Measurements from ENCODE around the gene MT1B.

MT1B gene

DNA sequence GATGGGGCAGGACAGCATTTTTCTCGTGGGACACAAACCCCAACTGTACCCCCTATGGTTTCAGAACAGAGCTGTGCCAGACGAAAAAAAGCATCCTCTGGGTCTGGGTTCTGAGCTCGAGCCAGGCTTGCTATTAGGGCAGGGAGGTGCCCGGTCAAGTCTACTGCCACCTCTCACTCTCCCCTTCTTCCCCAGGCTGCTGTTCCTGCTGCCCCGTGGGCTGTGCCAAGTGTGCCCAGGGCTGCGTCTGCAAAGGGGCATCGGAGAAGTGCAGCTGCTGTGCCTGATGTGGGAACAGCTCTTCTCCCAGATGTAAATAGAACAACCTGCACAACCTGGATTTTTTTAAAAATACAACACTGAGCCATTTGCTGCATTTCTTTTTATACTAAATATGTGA is 25.0 kb upstream of the MT1B start:
- TF ChIP-seq, protein P1, sequence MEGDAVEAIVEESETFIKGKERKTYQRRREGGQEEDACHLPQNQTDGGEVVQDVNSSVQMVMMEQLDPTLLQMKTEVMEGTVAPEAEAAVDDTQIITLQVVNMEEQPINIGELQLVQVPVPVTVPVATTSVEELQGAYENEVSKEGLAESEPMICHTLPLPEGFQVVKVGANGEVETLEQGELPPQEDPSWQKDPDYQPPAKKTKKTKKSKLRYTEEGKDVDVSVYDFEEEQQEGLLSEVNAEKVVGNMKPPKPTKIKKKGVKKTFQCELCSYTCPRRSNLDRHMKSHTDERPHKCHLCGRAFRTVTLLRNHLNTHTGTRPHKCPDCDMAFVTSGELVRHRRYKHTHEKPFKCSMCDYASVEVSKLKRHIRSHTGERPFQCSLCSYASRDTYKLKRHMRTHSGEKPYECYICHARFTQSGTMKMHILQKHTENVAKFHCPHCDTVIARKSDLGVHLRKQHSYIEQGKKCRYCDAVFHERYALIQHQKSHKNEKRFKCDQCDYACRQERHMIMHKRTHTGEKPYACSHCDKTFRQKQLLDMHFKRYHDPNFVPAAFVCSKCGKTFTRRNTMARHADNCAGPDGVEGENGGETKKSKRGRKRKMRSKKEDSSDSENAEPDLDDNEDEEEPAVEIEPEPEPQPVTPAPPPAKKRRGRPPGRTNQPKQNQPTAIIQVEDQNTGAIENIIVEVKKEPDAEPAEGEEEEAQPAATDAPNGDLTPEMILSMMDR (IDR thresholded peaks at IDR 0.05; ENCODE audit: borderline replicate concordance, extremely low read depth, low read length, poor library complexity, severe bottlenecking) = no peak
- TF ChIP-seq EZH2 (IDR thresholded peaks at IDR 0.05; ENCODE audit: borderline replicate concordance, low read depth, low read length, severe bottlenecking) = no peak
- H3K9ac ChIP-seq (ENCODE audit: low read depth, low read length) = no peak overlapping the region

DNA sequence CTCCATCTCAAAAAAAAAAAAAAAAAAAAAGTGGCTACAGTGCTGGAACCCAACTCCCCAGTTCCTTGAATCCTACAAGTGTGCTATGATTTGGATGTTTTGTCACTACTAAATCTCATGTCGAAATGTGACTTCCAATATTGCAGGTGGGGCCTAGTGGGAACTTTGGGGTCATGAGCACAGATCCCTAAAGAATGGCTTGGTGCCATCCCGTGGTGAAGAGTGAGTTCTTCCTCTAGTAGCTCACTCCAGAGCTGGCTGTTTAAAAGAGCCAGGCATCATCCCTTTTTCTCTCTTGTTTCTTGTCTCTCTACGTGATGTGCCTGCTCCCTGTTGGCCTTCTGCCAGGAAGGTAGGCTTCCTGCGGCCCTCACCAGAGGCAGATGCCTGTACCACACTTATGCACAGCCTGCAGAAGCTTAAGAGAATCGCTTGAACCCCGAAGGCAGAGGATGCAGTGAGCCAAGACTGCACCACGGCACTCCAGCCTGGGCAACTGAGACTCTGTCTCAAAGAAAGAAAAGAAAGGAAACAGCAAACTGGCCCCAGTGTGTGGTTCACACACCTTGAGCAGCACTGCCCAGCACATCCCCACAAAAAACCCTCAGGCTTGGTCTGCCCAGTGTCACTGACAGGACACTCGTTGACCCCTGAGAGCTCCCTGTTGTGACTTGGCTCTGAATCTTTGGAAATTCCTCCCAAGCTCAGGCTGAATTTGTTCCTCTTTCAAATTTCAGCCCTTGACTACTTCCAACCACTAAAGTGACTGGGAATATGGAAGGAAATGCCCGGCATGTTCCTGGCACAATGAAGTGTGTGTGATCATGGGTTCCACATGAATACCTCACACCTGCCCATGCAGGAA is 23.0 kb upstream of the MT1B start:
- Histone ChIP-seq H3K9me3 (ENCODE audit: insufficient read depth, low read length, severe bottlenecking) (no peaks in the 10 kb centered on the region), H3K27me3 (ENCODE audit: insufficient read depth, low read length, poor library complexity) (peaks cover 29% of the 10 kb centered on the region), H3K27ac (ENCODE audit: low read length) (no peak overlapping the region), H3K79me2 (ENCODE audit: insufficient read depth, low read length) (no peaks in the 10 kb centered on the region), H4K20me1 (ENCODE audit: insufficient read depth, low read length) (no peaks in the 10 kb centered on the region), H3K36me3 (ENCODE audit: insufficient read depth, low read length) (no peaks in the 10 kb centered on the region), H2AFZ (ENCODE audit: low read depth, low read length) (no peak overlapping the region), H3K9ac (ENCODE audit: low read depth, low read length) (no peak overlapping the region), H3K4me2 (ENCODE audit: insufficient read depth, low read length) (no peak overlapping the region), H3K4me1 (ENCODE audit: insufficient read depth, low read length) (no peaks in the 10 kb centered on the region), H3K4me3 (ENCODE audit: low read depth in 1 of 2, low read length in 2 of 2) (no peak overlapping the region)
- no peak for ATAC-seq (ENCODE audit: insufficient read depth, low read depth)
- TF ChIP-seq, protein P1 (IDR thresholded peaks at IDR 0.05; ENCODE audit: borderline replicate concordance, extremely low read depth, low read length, poor library complexity, severe bottlenecking) = no peak
- no peak for TF ChIP-seq EZH2 (IDR thresholded peaks at IDR 0.05; ENCODE audit: borderline replicate concordance, low read depth, low read length, severe bottlenecking)
- no peak for DNase-seq

More for the DNA sequence above, 25.0 kb upstream of the MT1B start:
- Histone ChIP-seq H3K4me3 (ENCODE audit: low read depth in 1 of 2, low read length in 2 of 2) (no peak overlapping the region), H3K9me3 (ENCODE audit: insufficient read depth, low read length, severe bottlenecking) (no peaks in the 10 kb centered on the region), H3K27ac (ENCODE audit: low read length) (no peak overlapping the region), H3K4me2 (ENCODE audit: insufficient read depth, low read length) (no peak overlapping the region), H3K79me2 (ENCODE audit: insufficient read depth, low read length) (no peaks in the 10 kb centered on the region), H3K4me1 (ENCODE audit: insufficient read depth, low read length) (no peaks in the 10 kb centered on the region), H4K20me1 (ENCODE audit: insufficient read depth, low read length) (no peaks in the 10 kb centered on the region), H3K36me3 (ENCODE audit: insufficient read depth, low read length) (no peaks in the 10 kb centered on the region), H3K27me3 (ENCODE audit: insufficient read depth, low read length, poor library complexity) (peaks cover 15% of the 10 kb centered on the region), H2AFZ (ENCODE audit: low read depth, low read length) (no peak overlapping the region)
- ATAC-seq (ENCODE audit: insufficient read depth, low read depth) (no peak), DNase-seq (no peak)

DNA sequence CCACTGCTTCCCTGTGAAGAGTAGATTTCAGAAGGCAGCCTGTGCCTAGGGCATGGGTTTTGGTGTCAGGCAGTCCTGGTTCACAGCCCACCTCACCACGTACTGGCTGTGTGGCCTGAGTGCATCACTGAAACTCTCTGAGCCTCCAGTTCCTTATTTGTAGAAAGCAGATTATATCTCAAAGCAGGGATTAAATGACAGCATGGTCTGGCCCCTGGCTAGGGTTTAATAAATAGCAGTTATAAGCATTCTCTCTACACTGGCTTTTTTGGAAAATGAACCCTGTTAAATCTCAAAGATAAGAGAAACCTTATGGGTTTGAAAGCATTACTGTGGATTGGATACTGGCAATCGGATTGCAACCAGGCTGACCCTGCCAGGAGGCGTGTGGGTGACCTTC is 22.2 kb upstream of the MT1B start:
- ATAC-seq (ENCODE audit: insufficient read depth, low read depth) (no peak), DNase-seq (no peak)
- H3K4me3 ChIP-seq (ENCODE audit: low read depth in 1 of 2, low read length in 2 of 2) = no peak overlapping the region
- peaks cover 29% of the 10 kb centered on the region for H3K27me3 ChIP-seq (ENCODE audit: insufficient read depth, low read length, poor library complexity)
- no peaks in the 10 kb centered on the region for H3K9me3 ChIP-seq (ENCODE audit: insufficient read depth, low read length, severe bottlenecking)
- no peak overlapping the region for H3K9ac ChIP-seq (ENCODE audit: low read depth, low read length)
- no peaks in the 10 kb centered on the region for H4K20me1 ChIP-seq (ENCODE audit: insufficient read depth, low read length)
- no peaks in the 10 kb centered on the region for H3K4me1 ChIP-seq (ENCODE audit: insufficient read depth, low read length)
- H3K4me2 ChIP-seq (ENCODE audit: insufficient read depth, low read length) = no peak overlapping the region
- no peak overlapping the region for H3K27ac ChIP-seq (ENCODE audit: low read length)
- no peak overlapping the region for H2AFZ ChIP-seq (ENCODE audit: low read depth, low read length)
- no peaks in the 10 kb centered on the region for H3K79me2 ChIP-seq (ENCODE audit: insufficient read depth, low read length)
- no peaks in the 10 kb centered on the region for H3K36me3 ChIP-seq (ENCODE audit: insufficient read depth, low read length)
- TF ChIP-seq EZH2 (IDR thresholded peaks at IDR 0.05; ENCODE audit: borderline replicate concordance, low read depth, low read length, severe bottlenecking) = no peak
- TF ChIP-seq, protein P1 (IDR thresholded peaks at IDR 0.05; ENCODE audit: borderline replicate concordance, extremely low read depth, low read length, poor library complexity, severe bottlenecking) = no peak
